ENCODE results near the gene KLHL1.

DNA sequence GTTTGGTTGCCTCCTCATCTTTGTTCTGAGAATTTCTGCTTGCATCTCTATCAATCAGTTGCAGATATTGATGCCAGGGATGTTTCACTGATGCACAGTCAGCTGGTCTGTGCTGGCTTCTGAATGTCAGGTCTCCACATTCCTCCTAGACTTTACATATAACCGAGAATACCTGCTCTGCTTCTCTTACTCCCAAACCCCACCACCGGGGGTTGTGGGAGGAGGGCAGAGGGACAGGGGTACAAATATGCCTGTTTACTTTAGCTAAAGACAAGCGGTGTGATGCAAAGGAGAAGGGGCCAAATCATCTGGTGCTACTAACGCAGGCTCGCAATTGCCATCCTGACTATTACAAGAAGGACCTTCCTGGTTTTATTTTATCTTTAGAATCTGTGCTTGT lies 17.4 kb upstream of the KLHL1 start:
- TF ChIP-seq, protein P1, sequence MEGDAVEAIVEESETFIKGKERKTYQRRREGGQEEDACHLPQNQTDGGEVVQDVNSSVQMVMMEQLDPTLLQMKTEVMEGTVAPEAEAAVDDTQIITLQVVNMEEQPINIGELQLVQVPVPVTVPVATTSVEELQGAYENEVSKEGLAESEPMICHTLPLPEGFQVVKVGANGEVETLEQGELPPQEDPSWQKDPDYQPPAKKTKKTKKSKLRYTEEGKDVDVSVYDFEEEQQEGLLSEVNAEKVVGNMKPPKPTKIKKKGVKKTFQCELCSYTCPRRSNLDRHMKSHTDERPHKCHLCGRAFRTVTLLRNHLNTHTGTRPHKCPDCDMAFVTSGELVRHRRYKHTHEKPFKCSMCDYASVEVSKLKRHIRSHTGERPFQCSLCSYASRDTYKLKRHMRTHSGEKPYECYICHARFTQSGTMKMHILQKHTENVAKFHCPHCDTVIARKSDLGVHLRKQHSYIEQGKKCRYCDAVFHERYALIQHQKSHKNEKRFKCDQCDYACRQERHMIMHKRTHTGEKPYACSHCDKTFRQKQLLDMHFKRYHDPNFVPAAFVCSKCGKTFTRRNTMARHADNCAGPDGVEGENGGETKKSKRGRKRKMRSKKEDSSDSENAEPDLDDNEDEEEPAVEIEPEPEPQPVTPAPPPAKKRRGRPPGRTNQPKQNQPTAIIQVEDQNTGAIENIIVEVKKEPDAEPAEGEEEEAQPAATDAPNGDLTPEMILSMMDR (IDR thresholded peaks at IDR 0.05), result no peak
- no peak for TF ChIP-seq POLR2A (IDR thresholded peaks at IDR 0.05)

Measured in uterus (tissue), 2 donors.